Endothelial cell of umbilical vein (primary cell): ENCODE measurements around the gene EN2. TPM values are rescaled to one million over a fixed set of nuclear protein-coding genes. Genes with fewer than 3 reads are reported as not detected.

Source experiments
- BruUV-seq: library from RNA; stranded (reverse); fragments of 400-500 nt; replicated peaks from 2 replicates; lab custom pipeline; 2021; lab: Mats Ljungman, UMichigan
- CTCF ChIA-PET: fragments of 300-600, 350-600 bp; sonication (Branson Sonifier 250); formaldehyde crosslinking; loops from one replicate; lab custom pipeline; 2021; ENCODE audit warnings: antibody characterized with exemption, inconsistent platforms; lab: Charles Lee
- POLR2A ChIA-PET: fragments of 300-600, 350-600 bp; sonication (Branson Sonifier 250); formaldehyde crosslinking; loops from one replicate; lab custom pipeline; 2021; ENCODE audit warnings: antibody characterized with exemption, inconsistent platforms; lab: Charles Lee
- DNase-seq: peaks from one replicate; pipeline ENCODE4 v3.0.0-alpha.2; 2011; ENCODE audit warnings: low read depth, low spot score
- FAIRE-seq: peaks from 2 replicates; lab custom pipeline; 2011; peaks lifted over from hg19 to GRCh38; lab: Jason Lieb, UNC
- H2AFZ ChIP-seq: 2 replicates; pipeline ENCODE4 v1.6.0; 2012; ENCODE audit warnings: low read depth, low read length, control low read depth, inconsistent platforms
- H3K27ac ChIP-seq: 2 replicates; pipeline ENCODE4 v1.5.1; 2011; ENCODE audit warnings: low read depth, mild to moderate bottlenecking, control low read depth, low read length, moderate library complexity; ENCODE audit not compliant: insufficient read depth
- H3K27me3 ChIP-seq, 2 experiments: 2 replicates each; pipeline versions ENCODE4 v1.6.0 to v1.6.1; 2011; ENCODE audit warnings: low read length in 2 of 2, mixed read lengths in 1 of 2; ENCODE audit not compliant: control insufficient read depth in 2 of 2, insufficient read depth in 2 of 2
- H3K36me3 ChIP-seq, 2 experiments: 2 replicates in 1 of 2; 3 replicates in 1 of 2; pipeline ENCODE4 v1.5.1; 2011; ENCODE audit warnings: low read length in 2 of 2, mild to moderate bottlenecking in 1 of 2, moderate library complexity in 1 of 2; ENCODE audit not compliant: control insufficient read depth in 2 of 2, insufficient read depth in 2 of 2; ENCODE audit errors: extremely low read depth in 1 of 2
- H3K4me1 ChIP-seq: 3 replicates; pipeline ENCODE4 v1.5.1; 2011; ENCODE audit warnings: mild to moderate bottlenecking, low read length; ENCODE audit not compliant: control insufficient read depth, insufficient read depth; ENCODE audit errors: extremely low read depth
- H3K4me2 ChIP-seq: 2 replicates; pipeline ENCODE4 v1.6.1; 2011; ENCODE audit warnings: low read length, control low read depth, mixed read lengths; ENCODE audit not compliant: insufficient read depth
- H3K4me3 ChIP-seq, 3 experiments: fragments of 200-600 bp in 1 of 3; sonication (generic), shearing (Covaris generic) in 1 of 3; replicated peaks in 1 of 3; 2 replicates each; pipeline ENCODE4 v1.5.1; 2011 to 2016; ENCODE audit warnings: control low read depth in 3 of 3, low read length in 3 of 3, mild to moderate bottlenecking in 2 of 3, inconsistent platforms in 1 of 3, low read depth in 1 of 3, moderate library complexity in 1 of 3; ENCODE audit not compliant: insufficient read depth in 1 of 3
- H3K79me2 ChIP-seq: 2 replicates; pipeline ENCODE4 v1.6.0; 2012; ENCODE audit warnings: low read length, inconsistent platforms; ENCODE audit not compliant: control insufficient read depth, insufficient read depth
- H3K9ac ChIP-seq: replicated peaks from 2 replicates; pipeline ENCODE3; 2011; ENCODE audit warnings: low read length, control low read depth; ENCODE audit not compliant: insufficient read depth; ENCODE audit errors: extremely low read depth
- H3K9me1 ChIP-seq: replicated peaks from 3 replicates; pipeline ENCODE4 v1.6.0; 2011; ENCODE audit warnings: mild to moderate bottlenecking, low read length; ENCODE audit not compliant: control insufficient read depth, insufficient read depth; ENCODE audit errors: extremely low read depth
- H3K9me3 ChIP-seq: replicated peaks from 2 replicates; pipeline ENCODE4 v1.5.1; 2012; ENCODE audit warnings: low read length, inconsistent platforms; ENCODE audit not compliant: control insufficient read depth, insufficient read depth
- H4K20me1 ChIP-seq: replicated peaks from 2 replicates; pipeline ENCODE3; 2011; ENCODE audit warnings: mild to moderate bottlenecking, low read length; ENCODE audit not compliant: control insufficient read depth, insufficient read depth; ENCODE audit errors: extremely low read depth
- EZH2 ChIP-seq: IDR thresholded peaks from 2 replicates; pipeline ENCODE4 v1.6.1; 2012; ENCODE audit warnings: borderline replicate concordance, low read depth, mild to moderate bottlenecking, moderate library complexity, low read length, inconsistent platforms; ENCODE audit not compliant: severe bottlenecking
- FOS ChIP-seq: IDR thresholded peaks from 2 replicates; pipeline ENCODE4 v1.6.1; 2011; ENCODE audit warnings: mild to moderate bottlenecking, low read length, moderate library complexity, borderline replicate concordance; ENCODE audit not compliant: insufficient read depth
- GATA2 ChIP-seq: IDR thresholded peaks from 2 replicates; pipeline ENCODE4 v1.7.0; 2011; ENCODE audit warnings: low read depth, mild to moderate bottlenecking, moderate library complexity, mixed read lengths, low read length; ENCODE audit not compliant: insufficient read length, insufficient read depth
- JUN ChIP-seq: IDR thresholded peaks from 2 replicates; pipeline ENCODE4 v1.6.1; 2011; ENCODE audit warnings: borderline replicate concordance, low read depth; ENCODE audit not compliant: insufficient read length, insufficient read depth
- MYC ChIP-seq: IDR thresholded peaks from one replicate; pipeline ENCODE4 v1.6.1; 2011; ENCODE audit warnings: mild to moderate bottlenecking, low read depth, low read length
- POLR2A ChIP-seq: IDR thresholded peaks from 2 replicates; pipeline ENCODE4 v1.6.1; 2012; ENCODE audit warnings: low read depth, mild to moderate bottlenecking, control low read depth, low read length
- POLR2AphosphoS5 ChIP-seq: IDR thresholded peaks from 2 replicates; pipeline ENCODE4 v1.6.1; 2012; ENCODE audit warnings: low read depth, mild to moderate bottlenecking, control low read depth, low read length, moderate library complexity; ENCODE audit not compliant: insufficient read depth
- dilution Hi-C: fragments of 300-500 bp; cut with MboI; formaldehyde crosslinking; loops from one replicate; pipeline ENCODE4 v1.15.0; 2019; ENCODE audit warnings: low sequenced_read_pairs; ENCODE audit not compliant: extremely low pct_ligation_motif_present
- intact Hi-C: fragments of 100-400 bp; cut with micrococcal nuclease; formaldehyde crosslinking; loops from one replicate; pipeline ENCODE4 v1.10.0; 2022
- polyA plus RNA-seq, 4 experiments: library from polyadenylated mRNA; depleted of rRNA in 3 of 4; stranded (reverse) in 3 of 4; unstranded in 1 of 4; fragments of >200 nt; gene quantifications; 2 replicates each; pipeline versions ENCODE4 v1.2.1 to v1.2.3, GENCODE V29; 2011 to 2012; ENCODE audit warnings: missing spikeins in 1 of 4
- total RNA-seq: library from RNA; stranded (reverse); gene quantifications from 2 replicates; pipeline ENCODE4 v1.2.3, GENCODE V29; 2021
- TF ChIP-seq, protein P1 (sequence below): IDR thresholded peaks from 2 replicates; pipeline ENCODE4 v1.6.1; 2011; ENCODE audit not compliant: insufficient read depth, insufficient read length
- TF ChIP-seq, protein P2 (sequence below), 2 donors: IDR thresholded peaks; 1 replicate in 1 of 2; 2 replicates in 1 of 2; pipeline ENCODE4 v1.5.1; 2011; ENCODE audit warnings: low read length in 2 of 2, mild to moderate bottlenecking in 2 of 2, moderate library complexity in 2 of 2, control low read depth in 1 of 2, inconsistent platforms in 1 of 2, low read depth in 1 of 2; ENCODE audit not compliant: insufficient read depth in 1 of 2; ENCODE audit errors: extremely low read depth in 1 of 2

The EN2 gene
- total and polyA plus RNA-seq, 2 donors (not counting 3 experiments of a cell fraction or from before 2014, with no cell fraction given), result not detected

DNA sequence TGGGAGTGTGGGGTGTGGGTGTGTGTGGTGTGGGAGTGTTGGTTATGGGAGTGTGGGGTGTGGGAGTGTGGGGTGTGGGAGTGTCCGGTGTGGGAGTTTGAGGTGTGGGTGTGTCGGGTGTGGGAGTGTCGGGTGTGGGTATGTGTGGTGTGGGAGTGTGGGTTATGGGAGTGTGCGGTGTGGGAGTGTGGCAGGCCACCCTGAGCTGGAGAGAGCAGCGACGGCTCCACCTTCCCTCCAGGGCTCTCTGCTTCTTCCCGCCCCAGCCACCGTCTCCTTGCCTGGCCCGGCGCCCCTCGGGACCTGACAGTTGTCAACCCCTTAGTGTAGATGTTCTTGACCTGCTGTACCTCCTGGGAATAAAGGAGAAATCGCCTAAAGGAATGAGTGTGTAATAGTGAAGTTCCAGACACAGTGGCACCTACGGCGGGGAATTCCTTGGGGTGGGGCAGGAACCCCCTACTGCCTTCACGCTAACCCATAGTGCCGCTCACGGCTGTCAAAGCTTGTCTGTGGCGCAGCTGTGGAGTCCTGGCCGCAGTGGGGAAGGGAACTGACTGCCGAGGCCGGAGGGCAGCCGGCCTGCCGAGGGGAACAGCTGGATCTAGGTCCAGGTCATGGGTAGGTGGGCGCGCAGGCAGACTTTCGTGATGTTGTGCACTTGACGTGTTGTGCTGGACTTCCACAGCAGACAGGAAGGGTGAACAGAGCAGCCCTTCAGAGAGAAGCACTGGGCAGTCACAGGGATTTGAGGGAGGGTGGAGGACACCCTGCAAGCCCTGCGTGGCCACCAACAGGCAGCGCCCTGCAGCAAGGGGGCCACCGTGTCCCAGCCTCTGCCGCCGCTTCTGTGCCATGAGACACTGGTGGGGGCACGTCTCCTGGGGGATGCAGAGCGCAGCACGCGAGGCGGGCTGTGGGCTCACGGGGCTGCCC, 49.0 kb upstream of the EN2 start:
- Histone ChIP-seq H3K4me3 (no peak overlapping the region), H3K9me3 (no peaks in the 10 kb centered on the region), H3K9ac (no peak overlapping the region), H3K9me1 (no peaks in the 10 kb centered on the region), H3K4me2 (no peak overlapping the region), H3K36me3 (no peaks in the 10 kb centered on the region), H2AFZ (no peak overlapping the region), H3K79me2 (no peaks in the 10 kb centered on the region), H3K27ac (no peak overlapping the region), H3K4me1 (no peaks in the 10 kb centered on the region), H3K27me3 (no peaks in the 10 kb centered on the region), H4K20me1 (no peaks in the 10 kb centered on the region)
- DNase-seq, result no peak
- FAIRE-seq, result no peak
- TF ChIP-seq, protein P1, sequence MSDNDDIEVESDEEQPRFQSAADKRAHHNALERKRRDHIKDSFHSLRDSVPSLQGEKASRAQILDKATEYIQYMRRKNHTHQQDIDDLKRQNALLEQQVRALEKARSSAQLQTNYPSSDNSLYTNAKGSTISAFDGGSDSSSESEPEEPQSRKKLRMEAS, result no peak
- TF ChIP-seq FOS, result no peak
- no peak for TF ChIP-seq POLR2A
- TF ChIP-seq GATA2, result no peak
- TF ChIP-seq POLR2AphosphoS5, result no peak
- no peak for TF ChIP-seq JUN
- no peak for TF ChIP-seq MYC
- TF ChIP-seq EZH2, result no peak
- TF ChIP-seq, protein P2, sequence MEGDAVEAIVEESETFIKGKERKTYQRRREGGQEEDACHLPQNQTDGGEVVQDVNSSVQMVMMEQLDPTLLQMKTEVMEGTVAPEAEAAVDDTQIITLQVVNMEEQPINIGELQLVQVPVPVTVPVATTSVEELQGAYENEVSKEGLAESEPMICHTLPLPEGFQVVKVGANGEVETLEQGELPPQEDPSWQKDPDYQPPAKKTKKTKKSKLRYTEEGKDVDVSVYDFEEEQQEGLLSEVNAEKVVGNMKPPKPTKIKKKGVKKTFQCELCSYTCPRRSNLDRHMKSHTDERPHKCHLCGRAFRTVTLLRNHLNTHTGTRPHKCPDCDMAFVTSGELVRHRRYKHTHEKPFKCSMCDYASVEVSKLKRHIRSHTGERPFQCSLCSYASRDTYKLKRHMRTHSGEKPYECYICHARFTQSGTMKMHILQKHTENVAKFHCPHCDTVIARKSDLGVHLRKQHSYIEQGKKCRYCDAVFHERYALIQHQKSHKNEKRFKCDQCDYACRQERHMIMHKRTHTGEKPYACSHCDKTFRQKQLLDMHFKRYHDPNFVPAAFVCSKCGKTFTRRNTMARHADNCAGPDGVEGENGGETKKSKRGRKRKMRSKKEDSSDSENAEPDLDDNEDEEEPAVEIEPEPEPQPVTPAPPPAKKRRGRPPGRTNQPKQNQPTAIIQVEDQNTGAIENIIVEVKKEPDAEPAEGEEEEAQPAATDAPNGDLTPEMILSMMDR (IDR thresholded peaks at IDR 0.05; ENCODE audit: extremely low read depth in 1 of 2, insufficient read depth in 1 of 2, low read depth in 1 of 2, low read length in 2 of 2), result no peak
- ChIA-PET CTCF (no interaction called here), POLR2A (no interaction called here)
- intact Hi-C loops (no loop called here), dilution Hi-C loops (no loop called here)
- no TSS peak for BruUV-seq
